Smooth muscle cell (in vitro differentiated cells): ENCODE results near the gene CD79A. TPM values are rescaled to one million over a fixed set of nuclear protein-coding genes. Genes with fewer than 3 reads are reported as not detected.

ENCODE experiments used
- DNase-seq: peaks from one replicate; lab custom pipeline; 2025; ENCODE audit not compliant: unreplicated experiment; lab: John Stamatoyannopoulos, UW
- H2AFZ ChIP-seq: fragments of 200-600 bp; sonication (generic); 2 replicates; pipeline ENCODE4 v1.6.0; 2016; ENCODE audit warnings: antibody characterized with exemption, low read depth, mild to moderate bottlenecking
- H3F3A ChIP-seq: fragments of 200-600 bp; sonication (generic); 2 replicates; pipeline ENCODE4 v1.6.0; 2017; ENCODE audit warnings: antibody characterized with exemption, low read depth
- H3K27ac ChIP-seq: fragments of 200-600 bp; sonication (generic); 2 replicates; pipeline ENCODE4 v1.5.1; 2016; ENCODE audit warnings: low read depth, mild to moderate bottlenecking
- H3K27me3 ChIP-seq: fragments of 200-600 bp; sonication (generic); 2 replicates; pipeline ENCODE4 v1.6.1; 2016; ENCODE audit warnings: low read depth, mild to moderate bottlenecking
- H3K36me3 ChIP-seq: fragments of 200-600 bp; sonication (generic); 2 replicates; pipeline ENCODE4 v1.5.1; 2016; ENCODE audit warnings: low read depth
- H3K4me1 ChIP-seq: fragments of 200-600 bp; sonication (generic); 2 replicates; pipeline ENCODE4 v1.5.1; 2016; ENCODE audit warnings: low read depth
- H3K4me2 ChIP-seq: fragments of 200-600 bp; sonication (generic); 2 replicates; pipeline ENCODE4 v1.6.0; 2016; ENCODE audit warnings: mild to moderate bottlenecking
- H3K4me3 ChIP-seq: fragments of 200-600 bp; sonication (generic); 2 replicates; pipeline ENCODE4 v1.5.1; 2016; ENCODE audit warnings: mild to moderate bottlenecking
- H3K79me2 ChIP-seq: fragments of 200-600 bp; sonication (generic); 2 replicates; pipeline ENCODE4 v1.6.0; 2016; ENCODE audit warnings: low read depth, mild to moderate bottlenecking
- H3K9ac ChIP-seq: fragments of 200-600 bp; sonication (generic); 2 replicates; pipeline ENCODE4 v1.6.0; 2016; ENCODE audit warnings: low read depth
- H3K9me3 ChIP-seq: fragments of 200-600 bp; sonication (generic); replicated peaks from 2 replicates; pipeline ENCODE4 v1.5.1; 2016; ENCODE audit warnings: low read depth
- H4K20me1 ChIP-seq: fragments of 200-600 bp; sonication (generic); 2 replicates; pipeline ENCODE4 v1.6.0; 2016; ENCODE audit warnings: low read depth
- CTCF ChIP-seq: fragments of 200-600 bp; sonication (generic); IDR thresholded peaks from 2 replicates; pipeline ENCODE4 v1.5.1; 2017; ENCODE audit warnings: borderline replicate concordance, mild to moderate bottlenecking, antibody characterized with exemption; ENCODE audit not compliant: insufficient read depth, poor library complexity, severe bottlenecking
- WGBS: methylation state at CpG from one replicate; pipeline ENCODE4 v1.1.7; 2016; ENCODE audit warnings: low lambda C conversion rate; 5-methylcytosine and 5-hydroxymethylcytosine counted together
- polyA plus RNA-seq: library from polyadenylated mRNA; unstranded; fragments of >200 nt; fragmentation: Nextera tagmentation; extraction: Ambion mirVana; gene quantifications from 2 replicates; pipeline ENCODE4 v1.2.1, GENCODE V29; 2016
- total RNA-seq: library from RNA; depleted of rRNA; stranded (reverse); fragments of >200 nt; gene quantifications from 2 replicates; pipeline ENCODE4 v1.2.3, GENCODE V29; 2014

CD79A gene
- total and polyA plus RNA-seq, 2 experiments from 2014 or later, result 0.41 TPM; not detected in 1

DNA sequence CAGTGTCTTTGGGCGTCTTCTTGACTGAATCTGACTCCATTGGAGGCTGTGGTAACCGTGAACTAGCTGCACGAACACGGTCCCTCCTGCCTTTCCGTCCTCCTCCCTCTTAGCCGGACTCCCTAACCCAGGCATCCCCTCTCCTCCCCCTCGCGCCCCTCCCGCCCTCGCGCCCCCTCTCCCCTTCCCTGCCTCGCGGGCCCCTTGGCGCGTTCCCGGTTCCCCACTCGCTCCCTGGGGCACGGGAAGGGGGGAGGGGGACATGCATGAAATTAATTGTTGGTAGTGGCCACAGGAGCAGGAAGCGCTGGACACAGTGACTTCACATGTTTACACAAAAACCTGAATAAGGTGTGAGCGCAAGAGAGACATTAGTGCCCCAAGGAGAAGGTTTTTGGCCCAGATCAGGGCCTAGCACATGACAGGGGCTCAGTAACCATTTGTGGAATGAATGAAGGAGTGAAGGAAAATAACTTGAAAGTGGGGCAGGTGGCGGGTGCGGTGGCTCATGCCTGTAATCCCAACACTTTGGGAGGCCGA is 32.0 kb upstream of the CD79A start:
- Histone ChIP-seq H3K36me3 (no peaks in the 10 kb centered on the region), H3K27me3 (peaks cover under 1% of the 10 kb centered on the region), H3K9ac (no peak overlapping the region), H3K79me2 (no peaks in the 10 kb centered on the region), H3K4me2 (no peak overlapping the region), H3K27ac (no peak overlapping the region), H4K20me1 (no peaks in the 10 kb centered on the region), H3K4me3 (no peak overlapping the region), H2AFZ (no peak overlapping the region), H3F3A (no peaks in the 10 kb centered on the region), H3K9me3 (no peaks in the 10 kb centered on the region), H3K4me1 (no peaks in the 10 kb centered on the region)
- WGBS, result 94% methylated on average over 14 of the region's 23 CpGs
- TF ChIP-seq CTCF, result no peak
- no peak for DNase-seq

DNA sequence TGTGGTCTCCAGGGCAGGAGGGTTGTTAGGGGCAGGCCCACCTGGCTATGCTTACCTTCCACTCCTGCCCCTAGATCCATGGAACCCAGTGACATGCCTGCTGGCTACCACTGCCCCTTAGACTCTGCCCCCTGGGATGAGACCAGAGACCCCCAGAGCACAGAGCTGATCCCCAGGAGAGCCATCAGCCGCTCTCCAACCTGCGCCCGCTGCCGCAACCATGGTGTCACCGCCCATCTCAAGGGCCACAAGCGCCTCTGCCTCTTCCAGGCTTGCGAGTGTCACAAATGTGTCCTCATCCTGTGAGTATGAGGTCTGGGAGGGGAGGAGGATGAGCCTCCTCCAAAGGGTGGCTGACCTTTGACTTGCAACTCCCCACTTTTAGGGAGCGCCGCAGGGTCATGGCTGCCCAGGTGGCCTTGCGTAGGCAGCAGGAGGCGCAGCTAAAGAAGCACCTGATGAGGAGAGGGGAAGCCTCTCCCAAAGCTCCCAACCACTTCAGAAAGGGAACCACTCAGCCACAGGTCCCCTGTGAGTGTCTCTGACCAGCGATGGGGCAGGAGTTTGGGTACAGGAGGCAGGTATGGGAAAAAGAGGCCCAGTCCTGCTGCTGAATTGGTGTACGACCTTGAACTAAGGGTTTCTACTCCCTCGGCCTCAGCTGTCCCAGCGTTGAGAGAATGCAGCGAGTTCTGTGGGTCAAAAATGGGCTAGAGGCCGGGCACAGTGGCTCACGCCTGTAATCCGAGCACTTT is 29.6 kb upstream of the CD79A start:
- Histone ChIP-seq H3K79me2 (no peaks in the 10 kb centered on the region), H3K9me3 (no peaks in the 10 kb centered on the region), H3K36me3 (no peaks in the 10 kb centered on the region), H3K4me2 (no peak overlapping the region), H2AFZ (no peak overlapping the region), H3K27ac (no peak overlapping the region), H3F3A (no peaks in the 10 kb centered on the region), H3K27me3 (peaks cover 18% of the 10 kb centered on the region), H4K20me1 (no peaks in the 10 kb centered on the region), H3K9ac (no peak overlapping the region), H3K4me3 (no peak overlapping the region), H3K4me1 (no peaks in the 10 kb centered on the region)
- no peak for TF ChIP-seq CTCF
- DNase-seq, result no peak
- WGBS, result 86% methylated on average over 19 of the region's 19 CpGs

DNA sequence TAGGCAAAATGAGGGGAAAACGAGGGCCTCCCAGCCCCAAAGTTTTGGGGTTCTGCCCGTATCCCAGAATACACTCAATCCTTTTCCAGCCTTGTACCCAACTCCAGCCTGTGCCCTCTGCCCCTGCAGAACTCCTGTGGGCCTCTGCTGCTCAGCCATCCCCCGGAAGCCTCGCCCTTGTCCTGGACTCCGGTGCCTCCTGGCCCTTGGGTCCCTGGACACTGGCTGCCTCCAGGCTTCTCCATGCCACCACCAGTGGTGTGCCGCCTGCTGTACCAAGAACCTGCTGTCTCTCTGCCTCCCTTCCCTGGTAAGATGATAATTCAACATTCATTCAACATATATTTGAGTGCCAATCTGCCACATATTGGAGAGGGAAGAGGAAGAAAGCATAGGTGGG is 28.4 kb upstream of the CD79A start:
- Histone ChIP-seq H3K36me3 (no peaks in the 10 kb centered on the region), H3K27ac (no peak overlapping the region), H3K9ac (no peak overlapping the region), H3K4me2 (no peak overlapping the region), H3K4me3 (no peak overlapping the region), H3K4me1 (no peaks in the 10 kb centered on the region), H3K27me3 (peaks cover 30% of the 10 kb centered on the region), H3F3A (no peaks in the 10 kb centered on the region), H3K79me2 (no peaks in the 10 kb centered on the region), H2AFZ (no peak overlapping the region), H4K20me1 (no peaks in the 10 kb centered on the region), H3K9me3 (no peaks in the 10 kb centered on the region)
- WGBS, result 81% methylated on average over 6 of the region's 6 CpGs
- DNase-seq, result no peak
- TF ChIP-seq CTCF, result no peak

DNA sequence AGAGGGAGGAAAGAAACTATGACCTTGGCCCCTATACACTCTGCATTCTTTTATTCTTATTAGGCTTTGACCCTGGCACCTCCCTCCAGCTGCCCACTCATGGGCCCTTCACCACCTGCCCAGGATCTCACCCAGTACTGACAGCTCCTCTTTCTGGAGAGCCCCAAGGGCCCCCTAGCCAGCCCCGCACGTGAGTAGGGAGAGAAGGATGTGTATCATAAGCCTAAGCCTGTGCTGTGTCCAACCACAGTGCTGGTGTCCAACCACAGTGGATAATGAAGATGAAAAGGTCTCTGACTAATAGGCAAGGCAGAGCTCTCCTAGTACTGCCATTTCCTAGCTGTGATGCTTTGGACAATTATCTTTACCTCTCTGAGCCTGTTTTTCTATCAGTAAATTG is 28.0 kb upstream of the CD79A start:
- Histone ChIP-seq H3K9me3 (no peaks in the 10 kb centered on the region), H3K4me2 (no peak overlapping the region), H3K36me3 (no peaks in the 10 kb centered on the region), H3K4me3 (no peak overlapping the region), H3K9ac (no peak overlapping the region), H4K20me1 (no peaks in the 10 kb centered on the region), H3K79me2 (no peaks in the 10 kb centered on the region), H3K4me1 (no peaks in the 10 kb centered on the region), H3K27me3 (peaks cover 34% of the 10 kb centered on the region), H3K27ac (no peak overlapping the region), H3F3A (no peaks in the 10 kb centered on the region), H2AFZ (no peak overlapping the region)
- TF ChIP-seq CTCF, result no peak
- no peak for DNase-seq
- 63% methylated on average over 2 of the region's 2 CpGs for whole genome bisulfite sequencing
